SH-SY5Y (cell line): ENCODE measurements around the gene CHM.

Experiments used
- GATA2 ChIP-seq: IDR thresholded peaks from 2 replicates; pipeline ENCODE4 v1.6.1; 2011; ENCODE audit warnings: mild to moderate bottlenecking, low read depth, low read length
- GATA3 ChIP-seq: IDR thresholded peaks from 2 replicates; pipeline ENCODE4 v1.6.1; 2011; ENCODE audit warnings: low read depth, mild to moderate bottlenecking, low read length, moderate library complexity

DNA sequence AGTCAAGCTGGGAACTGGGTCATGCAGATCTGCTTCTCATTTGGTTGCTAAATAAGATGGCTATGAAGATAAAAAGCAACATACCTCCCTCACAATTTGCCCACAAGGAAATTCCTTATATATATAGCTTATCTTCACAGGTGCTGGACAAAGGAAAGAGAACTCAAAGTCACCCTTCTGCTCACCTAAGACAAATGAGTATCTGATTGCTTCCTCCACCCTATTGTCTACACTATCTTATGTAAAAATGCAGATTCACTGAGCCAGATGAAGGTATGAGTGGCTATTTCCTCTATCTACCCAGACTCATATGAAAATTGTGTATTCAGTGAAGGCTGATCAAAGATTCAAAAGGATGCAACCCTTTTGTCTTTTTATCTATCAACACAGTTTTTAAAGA, 50.8 kb downstream of the CHM start:
- peak; percentile 42; the same call in 1 of the 2 replicates for TF ChIP-seq GATA3
- TF ChIP-seq GATA2 = no peak
